Measurements from ENCODE around the gene JAKMIP3.

JAKMIP3 gene

DNA sequence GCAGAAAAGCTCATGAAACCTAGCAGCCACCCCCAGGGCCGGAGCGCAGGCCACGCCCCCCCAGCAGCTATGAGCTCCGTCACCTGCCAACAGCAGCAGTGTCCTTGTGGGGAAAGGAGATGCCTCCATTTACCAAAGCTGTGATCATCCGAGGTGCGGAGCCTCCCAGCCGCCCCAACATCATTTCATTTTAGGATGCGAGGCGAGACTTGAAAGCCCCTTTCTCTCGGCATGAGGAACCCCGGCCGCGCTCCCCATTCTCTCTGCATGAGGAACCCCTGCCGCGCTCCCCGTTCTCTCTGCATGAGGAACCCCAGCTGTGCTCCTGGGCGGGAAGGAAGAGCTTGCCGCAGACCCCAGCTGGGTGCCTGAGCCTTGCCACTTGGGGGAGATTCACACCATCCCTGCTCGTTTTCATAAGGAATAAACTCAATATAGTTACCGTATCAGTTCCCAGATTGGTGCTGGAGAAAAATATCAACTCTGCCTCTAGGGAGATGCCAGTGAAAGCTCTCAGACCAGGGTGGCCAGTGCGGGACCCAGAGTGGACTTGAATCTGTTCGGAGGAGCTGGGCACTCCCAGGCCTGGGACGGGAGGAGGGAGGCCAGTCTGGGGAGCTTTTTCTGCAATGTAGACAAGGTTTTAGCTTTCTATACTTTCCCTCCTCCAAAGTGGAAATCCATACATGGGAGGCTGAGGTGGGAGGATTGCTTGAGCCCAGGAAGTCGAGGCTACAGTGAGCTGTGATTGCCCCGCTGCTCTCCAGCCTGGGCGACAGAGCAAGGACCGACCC lies 35.0 kb downstream of the JAKMIP3 start:
- DNase-seq, result no peak

DNA sequence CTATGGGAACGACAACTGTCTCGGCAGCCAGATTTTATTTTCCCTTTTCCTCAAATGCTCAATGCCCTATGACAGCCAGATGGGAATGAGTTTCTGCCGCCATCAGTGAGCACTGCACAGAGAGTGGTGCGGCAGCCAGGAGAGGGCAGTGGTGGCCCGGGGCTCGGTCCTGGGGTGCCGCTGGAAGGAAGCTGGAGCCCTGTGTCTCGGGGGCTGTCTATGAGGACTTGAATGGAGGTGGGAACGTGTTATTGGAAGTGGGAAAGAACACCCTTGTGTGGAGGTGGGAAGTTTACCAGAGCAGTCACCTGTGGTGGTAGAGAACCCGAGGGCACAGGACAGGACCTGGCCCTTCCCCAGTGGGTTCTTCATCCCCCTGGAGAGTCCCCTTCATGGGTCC lies 35.8 kb downstream of the JAKMIP3 start:
- no peak for DNase-seq

DNA sequence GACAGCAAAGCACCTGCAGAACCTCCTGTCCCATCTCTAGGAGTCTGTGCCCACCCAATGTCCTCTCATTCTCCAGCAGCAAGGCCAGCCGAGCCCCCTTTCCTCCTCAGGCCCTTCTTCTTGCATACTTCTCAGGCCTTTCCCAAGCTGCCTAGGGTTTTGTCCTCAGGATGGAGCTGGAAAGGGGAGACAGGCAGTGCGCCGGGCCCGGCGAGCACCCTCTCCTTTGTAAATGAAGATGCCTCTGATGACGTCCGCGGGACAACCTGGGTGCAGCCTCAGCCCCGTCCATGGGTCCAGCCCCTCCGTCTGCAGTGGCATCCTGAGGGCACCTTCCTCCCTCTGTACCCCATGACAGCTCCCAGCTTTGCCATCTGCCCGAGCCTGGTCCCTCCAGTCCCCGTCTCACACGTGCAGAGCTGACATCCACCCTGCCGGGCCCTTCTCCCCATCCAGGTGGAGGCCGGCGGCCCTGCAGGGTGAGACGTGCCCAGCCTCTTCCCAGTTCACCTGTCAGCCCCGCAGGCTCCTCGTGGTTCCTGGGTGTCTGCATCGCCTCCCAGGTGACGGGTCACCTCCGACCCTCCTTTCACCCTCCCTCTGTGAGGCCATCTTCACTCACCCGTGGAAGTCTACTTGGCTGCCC lies 36.4 kb downstream of the JAKMIP3 start:
- no peak for DNase-seq

DNA sequence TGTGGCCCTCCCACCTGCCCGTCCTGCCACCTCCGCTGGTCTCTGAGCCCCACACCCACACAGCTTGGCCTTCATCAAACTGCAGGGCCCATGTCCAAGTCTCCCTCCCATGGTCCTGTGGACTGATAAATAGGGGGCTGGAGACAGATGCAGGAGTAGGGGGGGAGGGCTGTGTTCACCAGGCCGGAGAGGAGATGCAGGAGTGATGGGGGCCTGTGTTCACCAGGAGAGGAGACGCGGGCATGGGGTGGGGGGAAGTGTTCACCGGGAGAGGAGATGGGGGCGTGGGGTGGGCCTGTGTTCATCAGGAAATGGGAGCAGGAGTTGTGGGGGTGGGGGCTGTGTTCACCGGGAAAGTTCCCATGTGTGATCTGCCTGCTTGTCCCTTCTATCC lies 37.0 kb downstream of the JAKMIP3 start:
- no peak for DNase-seq

DNA sequence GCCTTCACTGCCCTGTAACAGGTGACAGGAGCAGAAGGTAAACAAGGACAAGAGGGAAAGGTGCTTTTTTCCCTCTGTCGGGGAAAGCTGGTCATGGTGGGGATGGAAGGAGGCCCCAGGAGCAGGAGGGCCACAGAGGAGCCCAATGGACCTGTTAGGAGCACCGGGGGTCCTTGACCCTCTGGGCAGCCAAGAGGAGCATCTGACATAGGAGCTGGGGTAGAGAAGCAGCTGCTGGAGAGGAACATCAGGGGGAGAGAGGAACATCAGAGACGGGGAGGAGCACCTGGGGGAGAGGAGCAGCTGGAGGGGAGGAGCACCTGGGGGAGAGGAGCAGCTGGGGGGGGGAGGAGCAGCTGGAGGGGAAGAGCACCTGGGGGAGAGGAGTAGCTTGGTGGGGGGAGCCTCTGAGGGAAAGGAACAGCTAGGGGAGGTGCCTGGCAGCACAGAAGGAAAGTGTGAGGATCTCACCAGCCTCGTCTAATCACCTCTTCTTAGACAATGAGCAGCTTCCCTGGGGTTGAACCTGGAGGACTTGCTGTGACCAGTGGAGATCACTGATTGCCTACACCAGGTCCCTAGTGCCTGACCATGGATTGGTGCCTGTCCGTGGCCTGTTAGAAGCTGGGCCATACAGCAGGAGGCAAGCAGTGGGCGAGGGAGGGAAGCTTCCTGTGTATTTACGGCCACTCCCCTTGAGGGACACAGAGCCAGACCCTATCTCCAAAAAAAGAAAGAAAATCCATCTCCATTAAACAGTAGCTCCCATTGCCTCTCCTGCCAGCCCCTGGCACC lies 37.6 kb downstream of the JAKMIP3 start:
- no peak for DNase-seq

DNA sequence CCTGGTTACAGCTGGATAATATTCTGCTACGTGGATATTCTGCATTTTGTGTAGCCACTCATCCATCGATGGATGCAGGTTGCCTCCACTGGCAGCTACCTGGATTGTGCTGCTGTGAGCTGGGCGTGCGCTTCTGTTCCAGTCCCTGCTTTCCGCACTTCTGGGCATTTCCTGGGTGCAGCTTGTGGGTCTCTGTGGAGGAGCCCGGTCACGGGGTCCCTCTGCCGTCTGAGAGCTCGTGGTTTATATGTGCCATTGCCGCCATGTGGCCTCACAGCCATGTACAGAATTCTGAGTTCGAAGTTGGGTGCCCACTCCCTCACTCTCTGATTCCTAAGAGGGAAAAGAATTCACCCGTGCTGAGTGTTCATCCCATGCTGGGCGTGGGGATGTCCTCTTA lies 38.3 kb downstream of the JAKMIP3 start:
- no peak for DNase-seq

DNA sequence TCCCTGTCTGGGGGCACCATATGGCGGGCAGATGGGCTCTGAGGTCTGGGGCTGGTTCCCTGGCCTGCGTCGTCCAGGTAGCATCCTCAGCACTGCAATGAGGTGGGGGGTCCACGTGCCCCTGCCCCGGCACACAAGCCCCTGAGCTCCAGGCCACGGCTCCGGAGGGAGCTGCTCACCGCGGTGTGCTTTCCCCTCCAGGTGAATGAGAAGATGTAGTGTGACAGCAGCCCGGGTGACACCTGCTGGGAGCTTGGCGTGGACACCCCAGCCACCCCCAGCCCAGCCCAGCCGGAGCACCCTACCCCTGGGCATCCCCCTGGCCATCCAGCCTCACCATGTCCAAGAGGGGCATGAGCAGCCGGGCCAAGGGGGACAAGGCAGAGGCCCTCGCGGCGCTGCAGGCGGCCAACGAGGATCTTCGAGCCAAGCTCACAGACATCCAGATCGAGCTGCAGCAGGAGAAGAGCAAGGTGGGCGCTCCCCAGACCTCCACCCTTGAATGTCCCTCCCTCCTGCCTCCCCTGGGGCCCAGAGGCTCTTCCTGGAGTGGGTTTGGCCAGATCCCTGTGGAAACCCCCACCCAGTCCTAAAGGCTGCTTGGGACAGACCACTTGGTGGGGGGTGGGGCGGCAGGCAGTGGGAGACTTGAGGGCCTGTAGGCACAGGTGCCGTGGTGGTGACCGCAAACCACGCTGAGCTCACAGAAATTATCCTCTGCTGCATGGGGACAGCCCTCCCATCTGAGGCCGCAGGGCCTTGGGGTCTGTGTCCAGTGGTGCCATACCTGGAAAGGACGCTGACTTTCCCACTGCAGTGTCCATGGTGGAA lies 38.9 kb downstream of the JAKMIP3 start:
- DNase-seq, result no peak

DNA sequence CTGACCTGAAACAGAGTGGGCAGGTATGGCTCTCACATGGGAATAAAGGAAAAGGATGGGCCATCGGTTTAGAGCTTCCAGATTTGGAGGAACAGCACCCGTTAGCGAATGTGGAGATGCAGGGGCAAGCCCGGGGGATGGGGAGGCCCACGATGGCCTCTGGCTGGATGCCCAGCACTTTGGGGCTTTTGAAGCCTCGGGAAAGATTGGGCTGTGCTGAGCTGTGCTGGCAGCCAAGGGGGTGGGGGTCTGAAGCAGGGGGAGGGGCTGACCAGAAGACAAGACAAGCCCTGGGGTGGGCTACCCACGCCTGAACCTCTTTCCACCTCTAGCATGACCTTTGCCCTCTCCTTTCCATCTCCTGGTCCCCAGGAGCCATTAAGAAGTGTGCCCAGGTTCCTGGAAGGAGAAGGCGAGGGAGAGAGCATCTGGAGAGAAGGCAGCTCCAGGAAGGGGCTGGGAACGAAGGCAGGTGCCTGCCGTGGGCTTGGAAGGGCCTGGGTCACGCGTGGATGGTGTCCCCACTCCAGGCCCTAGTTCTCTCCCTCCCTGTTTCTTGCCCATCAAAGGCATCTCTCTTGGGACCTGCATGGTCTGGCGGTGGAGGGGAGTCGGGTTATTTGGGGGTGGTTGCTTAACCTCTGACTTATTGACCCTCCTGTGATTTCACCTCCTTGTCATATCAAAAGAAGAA lies 39.7 kb downstream of the JAKMIP3 start:
- DNase-seq, result no peak

DNA sequence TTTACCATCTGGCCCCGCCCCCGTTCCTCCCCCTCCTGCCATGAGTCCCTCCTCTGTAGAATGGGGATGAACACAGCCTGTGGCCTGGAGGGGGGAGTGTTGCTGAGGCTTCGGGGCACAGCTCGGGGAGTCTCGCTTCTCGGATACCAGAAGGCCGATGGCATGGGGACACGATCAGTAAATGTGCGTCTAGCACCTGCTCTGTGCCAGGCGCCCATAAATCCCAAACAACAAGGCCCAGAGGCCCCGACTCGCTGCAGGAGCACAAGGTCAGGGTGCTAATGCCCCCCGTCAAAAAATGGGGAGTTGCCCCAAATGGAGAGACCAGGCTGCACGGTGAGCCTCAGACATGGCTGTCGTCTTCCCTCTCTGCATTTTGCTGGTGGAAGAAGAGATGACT lies 40.7 kb downstream of the JAKMIP3 start:
- DNase-seq, result no peak

DNA sequence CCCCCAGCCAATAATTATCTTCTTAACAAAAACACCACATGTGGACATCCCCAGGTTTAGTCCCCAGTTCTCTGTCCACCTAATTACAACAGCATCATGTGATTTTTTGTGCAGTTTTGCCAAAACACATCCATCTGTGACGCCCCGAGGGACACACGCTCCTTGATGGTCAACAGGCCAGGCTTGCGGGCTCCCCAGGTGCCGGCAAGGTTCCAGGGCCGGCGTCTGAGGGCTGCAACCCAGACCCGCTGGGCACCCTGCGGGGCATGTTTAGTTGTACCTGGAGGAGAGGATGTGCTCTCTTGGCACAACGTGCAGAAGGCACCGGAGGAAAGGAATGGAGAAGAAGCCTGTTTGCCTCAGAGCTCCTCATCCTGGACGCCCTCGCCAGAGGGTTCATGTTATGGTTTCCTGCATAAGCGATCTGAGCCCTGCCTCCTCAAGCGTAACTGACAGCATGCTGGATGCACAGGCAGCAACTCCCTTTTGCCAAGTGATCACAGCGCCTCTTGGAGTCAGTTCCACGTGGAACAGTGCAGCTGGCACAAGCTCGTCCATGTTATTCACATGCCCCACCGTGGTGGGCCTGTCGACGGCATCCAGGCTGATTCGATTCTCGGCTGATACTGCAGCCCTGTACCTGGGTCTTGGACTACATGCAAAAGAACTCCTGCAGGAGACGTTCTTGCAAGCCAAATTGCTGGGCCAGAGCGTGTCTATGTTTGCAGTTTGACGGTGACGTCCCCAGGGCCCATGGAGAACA lies 41.6 kb downstream of the JAKMIP3 start:
- no peak for DNase-seq

DNA sequence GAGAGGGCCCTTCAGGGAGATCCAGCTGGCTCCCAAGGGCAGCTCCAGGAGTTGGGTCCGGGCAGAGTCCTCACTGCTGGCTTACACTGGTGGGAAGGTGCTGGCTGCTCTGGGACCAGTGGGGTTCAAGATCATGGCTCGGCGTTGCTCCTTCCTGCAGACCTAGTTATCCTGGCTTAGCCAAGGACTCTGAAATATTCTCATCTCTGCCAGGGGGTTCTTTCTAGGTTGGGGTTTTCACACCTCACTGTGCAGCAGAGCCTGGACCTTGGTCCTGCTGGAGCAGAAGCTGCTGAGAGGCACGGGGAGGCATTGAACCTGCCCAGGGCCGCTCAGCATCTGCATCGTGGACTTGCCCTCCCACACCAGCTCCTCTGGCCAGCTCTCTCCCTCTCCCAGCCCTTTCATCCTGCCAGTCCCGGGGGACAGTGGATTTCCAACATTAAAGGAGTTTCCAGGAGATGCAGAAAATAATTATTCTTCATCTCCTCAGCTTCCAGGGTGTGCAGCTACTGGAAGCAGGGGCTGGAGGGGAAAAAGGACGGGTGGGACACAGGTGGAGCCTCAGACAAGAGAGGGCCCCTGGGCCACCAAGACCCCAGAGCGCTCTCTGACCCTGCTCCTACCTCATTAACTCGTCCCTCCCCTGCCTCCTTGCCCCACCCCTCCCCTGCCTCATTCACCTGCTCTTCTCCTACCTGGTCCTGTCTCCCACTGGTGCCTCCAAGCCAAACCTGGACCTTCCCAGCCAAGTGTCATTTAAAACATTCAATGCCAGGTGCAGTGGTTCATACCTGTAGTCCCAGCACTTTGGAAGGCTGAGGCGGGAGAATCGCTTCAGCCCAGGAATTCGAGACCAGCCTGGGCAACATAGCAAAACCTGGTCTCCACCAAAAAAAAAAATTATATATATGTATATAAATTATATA lies 42.5 kb downstream of the JAKMIP3 start:
- DNase-seq, result no peak

DNA sequence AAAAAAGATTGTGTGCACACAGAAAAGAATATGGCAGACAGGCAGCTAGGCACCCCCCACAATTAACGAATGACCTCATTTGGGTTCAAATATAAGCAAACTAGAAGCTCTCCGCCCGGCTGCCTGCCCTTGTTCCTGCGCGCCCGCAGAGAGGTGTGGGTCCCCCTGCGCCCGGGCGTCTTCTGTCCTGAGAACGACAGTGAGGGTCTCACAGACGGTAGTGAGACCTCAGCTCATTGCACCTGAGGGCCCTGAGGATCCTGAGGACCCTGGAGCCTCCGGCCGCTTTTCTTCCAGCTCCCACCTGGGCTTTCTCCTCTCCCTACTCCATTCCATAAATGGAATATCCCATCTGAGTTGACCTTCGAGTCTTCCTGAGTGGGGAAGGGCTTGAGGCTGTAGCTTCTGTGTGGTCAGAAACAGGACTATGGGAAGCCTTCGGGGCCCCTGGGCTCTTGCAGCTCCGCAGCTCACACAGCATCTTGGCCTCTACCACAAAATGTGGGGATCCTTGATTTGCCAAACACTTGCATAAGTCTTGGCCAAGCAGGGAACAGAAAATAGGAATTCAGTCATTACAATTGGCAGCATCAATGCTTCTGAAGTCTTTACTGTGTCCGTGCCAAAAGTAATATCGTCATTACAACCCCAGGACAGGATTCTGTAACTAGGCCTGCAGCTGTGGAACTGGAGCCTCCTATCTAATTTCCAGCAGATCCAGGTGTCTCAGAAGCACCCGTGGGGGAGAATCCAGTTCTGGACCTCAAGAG lies 43.8 kb downstream of the JAKMIP3 start:
- no peak for DNase-seq

DNA sequence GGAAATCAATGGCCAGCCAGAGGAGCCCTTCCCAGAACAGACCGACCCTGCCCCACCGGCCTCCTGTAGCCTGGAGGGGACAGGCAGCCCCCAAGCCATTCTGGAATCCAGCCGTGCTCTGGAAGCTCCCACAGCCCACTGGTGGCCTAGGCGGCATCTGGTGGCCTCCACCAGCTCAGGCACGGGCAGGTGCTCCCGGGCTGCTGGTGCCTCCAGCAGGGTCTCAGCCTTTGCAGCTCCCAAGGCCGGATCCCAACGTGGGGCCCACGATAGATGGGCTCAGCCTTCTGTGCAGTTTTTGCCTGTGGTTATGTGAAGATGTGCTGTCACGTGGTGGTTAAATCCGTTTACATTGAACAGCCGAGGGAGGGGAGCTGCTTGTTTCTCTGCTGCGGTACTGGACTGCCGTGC lies 44.4 kb downstream of the JAKMIP3 start:
- no peak for DNase-seq

DNA sequence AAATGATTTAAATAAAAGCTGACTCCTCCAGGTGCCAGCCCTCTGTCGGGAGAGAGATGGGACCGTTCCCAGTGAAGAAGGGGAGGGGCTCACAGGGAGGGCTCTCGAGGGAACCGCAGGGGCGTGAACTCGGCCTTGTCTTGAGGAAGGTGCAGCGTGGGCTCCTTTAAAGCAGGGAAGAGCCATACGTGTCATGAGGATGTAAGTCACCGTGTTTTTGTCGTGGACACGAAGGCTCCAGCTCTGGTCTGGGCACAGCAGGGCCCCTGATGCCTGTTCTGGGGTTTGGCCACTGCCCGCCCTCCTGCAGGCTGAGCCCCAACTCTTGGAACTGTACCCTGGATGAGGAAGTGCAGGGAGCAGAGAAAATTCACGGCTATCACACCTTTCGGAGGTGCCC lies 45.0 kb downstream of the JAKMIP3 start:
- DNase-seq, result no peak

DNA sequence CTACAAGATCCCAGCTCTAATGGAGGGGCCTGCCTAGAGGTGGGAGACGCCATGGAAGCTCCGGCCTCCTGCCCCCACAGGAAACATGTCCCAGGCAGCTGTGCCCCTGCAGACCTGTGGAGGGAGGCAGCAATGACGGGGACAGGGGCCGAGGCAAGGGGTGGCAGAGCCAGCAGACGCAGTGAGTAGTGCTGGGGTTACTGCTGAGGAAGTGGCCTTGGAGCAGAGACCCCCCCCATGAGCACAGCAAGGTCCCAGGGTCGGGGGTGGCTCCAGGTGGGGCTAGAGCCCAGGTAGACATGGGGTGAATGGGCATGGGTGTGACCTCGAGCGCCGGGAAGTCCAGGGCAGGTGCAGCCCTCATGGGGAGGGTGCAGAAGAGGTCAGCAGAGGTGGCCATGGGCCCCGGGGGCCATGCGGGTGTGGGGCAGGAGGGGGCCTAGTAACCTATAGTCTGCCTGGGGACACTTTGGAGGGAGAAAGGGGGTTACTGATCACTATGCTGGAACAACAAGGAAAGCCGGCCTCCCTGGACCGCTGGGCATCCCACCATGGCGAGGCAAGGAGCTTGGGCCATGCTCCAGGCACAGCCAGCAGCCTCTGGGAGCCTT lies 45.5 kb downstream of the JAKMIP3 start:
- no peak for DNase-seq

DNA sequence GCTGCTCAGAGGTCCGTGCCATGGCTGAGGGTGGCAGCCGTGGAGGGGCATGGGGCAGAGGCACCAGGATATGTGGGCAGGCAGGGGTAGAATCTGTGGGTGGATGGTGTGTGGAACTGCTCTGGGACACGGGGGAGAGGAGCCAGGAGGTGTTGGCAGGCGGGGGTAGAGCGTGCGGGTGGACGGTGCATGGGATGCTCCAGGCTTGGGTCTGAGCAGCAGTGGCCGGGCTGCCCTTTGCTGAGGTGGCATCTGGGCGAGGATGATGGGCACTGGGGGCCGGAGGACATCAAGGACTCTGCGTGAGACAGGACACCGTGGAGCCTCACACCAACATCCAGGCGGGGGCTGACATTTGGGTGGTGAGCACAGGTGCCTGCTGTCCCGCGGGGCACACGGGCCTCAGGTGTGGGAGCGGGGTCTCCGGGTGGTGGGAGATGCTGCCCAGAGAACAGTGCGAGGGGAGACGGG lies 46.2 kb downstream of the JAKMIP3 start:
- no peak for DNase-seq

DNA sequence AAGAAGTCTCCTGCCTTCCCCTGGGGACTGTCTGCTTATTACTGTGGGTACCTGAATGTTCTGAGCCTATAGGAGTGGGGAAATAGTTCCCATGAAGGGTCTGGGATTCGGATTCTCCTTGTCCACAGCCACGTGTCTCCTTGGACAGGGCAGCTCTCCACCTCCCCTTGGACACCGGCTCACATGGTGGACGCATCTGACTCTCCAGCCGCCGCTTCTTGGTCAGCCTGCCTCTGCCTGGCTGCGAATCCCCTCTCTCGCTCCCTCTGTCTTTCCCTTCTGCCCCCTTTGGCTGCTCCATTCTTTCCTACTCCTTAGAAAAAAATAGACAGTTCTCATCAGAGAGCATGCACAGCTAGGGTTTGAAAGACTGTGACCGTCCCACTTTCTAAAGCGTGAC lies 46.9 kb downstream of the JAKMIP3 start:
- no peak for DNase-seq

DNA sequence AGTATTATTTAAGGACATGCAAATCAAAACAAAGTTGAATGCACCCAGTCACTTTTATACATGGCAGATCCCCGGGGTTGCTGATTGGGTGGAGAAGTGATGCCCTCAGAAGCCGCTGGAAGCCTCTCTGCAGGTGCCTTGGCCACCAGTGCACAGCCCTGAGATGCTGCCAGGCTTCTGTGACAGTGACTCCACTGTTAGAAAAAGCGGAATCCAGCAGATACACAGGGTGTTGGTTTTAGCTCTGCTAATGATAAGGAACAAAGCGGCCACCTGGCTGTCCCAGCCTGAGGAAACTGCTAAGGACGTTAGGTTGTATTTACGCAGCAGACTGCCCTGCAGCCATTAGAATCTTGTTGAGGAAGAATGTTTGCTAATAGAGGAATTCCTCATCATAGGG lies 47.5 kb downstream of the JAKMIP3 start:
- no peak for DNase-seq

DNA sequence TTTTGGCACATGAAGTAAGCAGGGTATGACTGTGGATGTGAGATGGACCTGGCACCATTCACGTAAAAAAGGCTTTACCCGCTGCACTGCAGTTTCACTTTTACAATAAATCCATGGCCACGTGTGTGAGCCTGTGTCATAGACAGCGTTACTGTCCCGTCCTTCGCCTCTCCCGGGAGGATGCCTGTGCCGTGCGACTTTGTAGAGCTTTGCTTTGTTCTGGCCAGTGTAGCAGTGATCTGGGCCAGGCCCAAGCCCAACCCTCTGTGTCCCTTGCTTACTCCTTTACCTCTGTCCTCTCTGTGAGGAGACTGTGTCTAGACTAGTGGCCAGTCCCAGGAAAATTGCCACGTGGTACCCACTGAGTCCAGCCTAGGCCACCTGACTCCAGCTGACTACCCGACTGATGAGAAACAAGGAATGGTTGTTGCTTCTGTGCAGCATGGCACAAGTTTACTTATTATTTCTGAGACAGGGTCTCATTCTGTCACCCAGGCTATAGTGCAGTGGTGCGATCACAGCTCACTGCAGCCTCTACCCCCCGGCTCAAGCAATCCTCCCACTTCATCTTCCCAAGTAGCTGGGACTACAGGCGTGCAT lies 48.1 kb downstream of the JAKMIP3 start:
- DNase-seq, result no peak
